Activated CD4-positive, alpha-beta memory T cell treated with anti-CD3 and anti-CD28 coated beads for 36 hours (primary cell): ENCODE data around the gene PDGFRB. TPM values are rescaled to one million over a fixed set of nuclear protein-coding genes. Genes with fewer than 3 reads are reported as not detected.
A peak's percentile ranks its signal among the peaks of the same experiment; 100 is the strongest.

ENCODE experiments used
- CTCF ChIA-PET: fragments of 350-600 bp; sonication (Branson Sonifier 250); formaldehyde crosslinking; loops from one replicate; lab custom pipeline; 2021; ENCODE audit warnings: antibody characterized with exemption, inconsistent platforms; lab: Charles Lee
- POLR2A ChIA-PET: fragments of 350-600 bp; sonication (Branson Sonifier 250); formaldehyde crosslinking; loops from one replicate; lab custom pipeline; 2021; ENCODE audit warnings: antibody characterized with exemption; lab: Charles Lee
- DNase-seq: peaks from one replicate; pipeline ENCODE4 v3.0.0-alpha.2; 2020
- H3K27ac Mint-ChIP-seq: one replicate; pipeline ENCODE4 v1.8.0; 2021; ENCODE audit warnings: mixed read lengths
- H3K27me3 Mint-ChIP-seq: one replicate; pipeline ENCODE4 v1.8.0; 2021; ENCODE audit warnings: mixed read lengths
- H3K36me3 Mint-ChIP-seq: one replicate; pipeline ENCODE4 v1.8.0; 2021; ENCODE audit warnings: mixed read lengths
- H3K4me1 Mint-ChIP-seq: one replicate; pipeline ENCODE4 v1.8.0; 2021; ENCODE audit warnings: low read depth, mixed read lengths
- H3K4me3 Mint-ChIP-seq: one replicate; pipeline ENCODE4 v1.8.0; 2021; ENCODE audit warnings: mild to moderate bottlenecking, mixed read lengths
- H3K9me3 Mint-ChIP-seq: one replicate; pipeline ENCODE4 v1.8.0; 2021; ENCODE audit warnings: mixed read lengths
- intact Hi-C: fragments of 100-400 bp; cut with micrococcal nuclease; formaldehyde crosslinking; loops from one replicate; pipeline ENCODE4 v1.15.1; 2023
- total RNA-seq, 2 experiments: library from RNA; stranded (reverse); gene quantifications; one replicate each; pipeline ENCODE4 v1.2.3, GENCODE V29; 2021

Gene PDGFRB
- under 1 TPM; 0.21 to 0.34 TPM for total RNA-seq

DNA sequence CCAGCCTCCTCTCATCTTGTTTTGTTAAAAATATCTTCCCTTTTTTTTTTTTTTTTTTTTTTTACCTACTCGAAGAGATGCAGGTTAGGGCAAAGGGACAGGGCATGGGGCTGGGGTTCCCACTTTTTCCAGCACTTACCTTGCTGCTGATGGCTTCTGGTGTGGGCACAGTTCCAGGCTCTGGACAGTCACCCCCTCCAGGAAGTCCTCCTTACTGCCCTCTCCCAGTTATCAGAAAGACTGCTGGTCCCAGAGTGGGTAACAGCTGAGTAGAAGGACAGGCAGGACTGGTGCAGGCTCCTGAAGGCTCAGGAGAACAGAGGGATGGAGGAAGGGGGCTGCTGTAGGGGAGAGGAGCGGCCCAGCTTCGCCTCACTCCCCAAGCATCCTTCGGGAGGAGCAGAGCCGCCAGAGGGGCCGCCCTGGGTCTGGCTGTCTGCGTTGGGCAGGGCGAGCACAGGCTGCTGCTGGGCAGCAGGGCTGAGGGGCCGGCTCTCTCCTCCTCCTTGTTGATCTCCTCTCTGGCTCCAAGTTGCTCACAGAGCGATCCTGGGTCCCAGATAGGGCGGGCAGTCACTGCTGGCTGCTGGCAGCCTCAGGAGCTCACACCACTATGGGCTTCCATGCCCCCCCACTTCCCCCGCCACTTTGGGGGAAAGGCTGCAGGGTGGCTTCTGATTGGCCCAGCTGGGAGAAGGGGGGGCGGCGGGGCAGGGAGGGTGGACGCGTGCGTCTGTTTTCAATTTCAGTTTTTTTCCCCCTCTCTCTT is at the start of gene PDGFRB:
Gene PDGFRB, minus strand, starts transcription at position 588 of the 769 bp plus-strand sequence. CDS start 18,798 bp downstream, outside the sequence.
- intact Hi-C loops = no loop called here
- Mint-ChIP-seq H3K27ac (no peak within 1 kb of the TSS), H3K4me3 (peak within 1 kb of the TSS; percentile 30), H3K4me1 (peaks cover 7% of the 10 kb centered on the region), H3K36me3 (no peaks in the 10 kb centered on the region), H3K27me3 (peaks cover 24% of the 10 kb centered on the region), H3K9me3 (no peaks in the 10 kb centered on the region)
- DNase-seq = peak; percentile 27
- ChIA-PET CTCF (interaction anchor here (0.6 to 1.2 kb wide), 2 partner anchors 24 to 302 kb away, joined by 3 to 5 read pairs; no protein-coding TSS in a partner anchor), POLR2A (no interaction called here)

DNA sequence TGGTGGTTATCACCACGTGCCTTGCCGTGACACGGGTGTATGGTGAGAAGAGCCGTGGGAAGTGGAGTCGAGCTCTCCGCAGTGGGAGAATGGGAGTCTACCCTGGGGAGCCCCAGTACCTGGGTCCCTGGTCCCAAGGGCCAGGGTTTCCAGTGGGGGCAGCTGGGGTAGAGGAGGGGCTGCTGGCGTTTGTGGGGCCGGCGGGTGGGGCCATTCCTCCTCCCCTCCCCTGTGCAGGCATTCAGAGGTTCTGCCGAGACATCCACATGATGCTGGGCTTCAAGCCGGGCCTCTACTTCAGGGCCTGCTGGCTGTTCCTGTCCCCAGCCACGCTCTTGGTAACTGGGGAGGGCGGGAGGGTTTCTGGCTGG is 48.9 kb upstream of the PDGFRB start:
- Mint-ChIP-seq H3K4me3 (no peak overlapping the region), H3K36me3 (no peaks in the 10 kb centered on the region), H3K27me3 (peaks cover 15% of the 10 kb centered on the region), H3K4me1 (peaks cover 9% of the 10 kb centered on the region), H3K9me3 (no peaks in the 10 kb centered on the region), H3K27ac (no peak overlapping the region)
- DNase-seq = no peak
- intact Hi-C loops = no loop called here
- ChIA-PET CTCF (no interaction called here), POLR2A (no interaction called here)

DNA sequence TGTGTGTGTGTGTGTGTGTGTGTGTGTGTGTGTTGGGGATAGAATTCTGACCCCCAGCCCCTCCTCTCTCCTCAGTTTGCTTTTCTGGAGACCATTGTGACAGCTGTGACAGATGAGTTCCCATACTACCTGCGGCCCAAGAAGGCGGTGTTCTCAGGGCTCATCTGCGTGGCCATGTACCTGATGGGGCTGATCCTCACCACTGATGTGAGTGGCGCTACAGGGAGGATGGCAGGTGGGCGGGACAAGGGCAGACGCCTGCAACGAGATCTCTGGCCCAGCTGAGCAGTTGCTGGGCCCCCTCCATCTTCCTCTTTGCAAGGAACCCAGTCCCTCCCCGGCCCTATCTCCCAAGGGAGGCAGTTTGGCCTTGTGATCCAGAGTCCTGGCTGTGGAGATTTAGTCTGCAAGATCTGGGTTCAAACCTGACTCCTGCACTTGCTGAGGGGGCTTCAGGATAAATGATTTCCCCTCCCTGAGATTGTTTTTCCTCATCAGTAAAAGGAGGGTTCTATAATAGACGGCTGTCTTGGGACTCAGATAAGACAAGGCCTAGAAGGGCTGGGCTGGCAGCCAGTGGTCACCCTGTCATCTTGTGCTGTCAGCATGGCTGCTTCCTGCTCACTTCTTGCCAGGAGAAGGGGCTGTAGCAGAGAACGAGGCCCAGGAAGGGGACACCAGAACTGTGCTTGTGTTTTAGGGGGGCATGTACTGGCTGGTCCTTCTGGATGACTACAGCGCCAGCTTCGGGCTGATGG is 48.4 kb upstream of the PDGFRB start:
- intact Hi-C loops = no loop called here
- no peak for DNase-seq
- CTCF ChIA-PET = no interaction called here
- no peak overlapping the region for H3K4me3 Mint-ChIP-seq
- POLR2A ChIA-PET = no interaction called here
- no peak overlapping the region for H3K27ac Mint-ChIP-seq
- no peaks in the 10 kb centered on the region for H3K36me3 Mint-ChIP-seq
- H3K4me1 Mint-ChIP-seq = peaks cover 6% of the 10 kb centered on the region
- no peaks in the 10 kb centered on the region for H3K9me3 Mint-ChIP-seq
- peaks cover 13% of the 10 kb centered on the region for H3K27me3 Mint-ChIP-seq

DNA sequence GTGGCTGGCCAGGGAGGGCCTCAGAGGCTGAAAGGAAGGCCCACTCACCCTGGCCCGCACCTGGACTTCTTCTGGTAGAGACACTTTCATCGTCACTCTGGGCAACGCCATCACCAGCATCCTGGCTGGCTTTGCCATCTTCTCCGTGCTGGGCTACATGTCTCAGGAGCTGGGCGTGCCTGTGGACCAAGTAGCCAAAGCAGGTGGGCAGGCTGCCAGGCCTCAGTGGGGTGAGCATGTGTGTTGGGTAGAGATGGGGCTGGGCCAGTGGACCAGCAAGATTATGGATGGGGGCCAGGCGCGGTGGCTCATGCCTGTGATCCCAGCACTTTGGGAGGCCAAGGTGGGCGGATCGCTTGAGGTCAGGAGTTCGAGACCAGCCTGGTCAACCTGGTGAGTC is 46.9 kb upstream of the PDGFRB start:
- ChIA-PET POLR2A (no interaction called here), CTCF (no interaction called here)
- Mint-ChIP-seq H3K9me3 (no peaks in the 10 kb centered on the region), H3K27ac (no peak overlapping the region), H3K4me1 (no peaks in the 10 kb centered on the region), H3K36me3 (no peaks in the 10 kb centered on the region), H3K4me3 (no peak overlapping the region), H3K27me3 (peaks cover 6% of the 10 kb centered on the region)
- DNase-seq = no peak
- intact Hi-C loops = no loop called here

DNA sequence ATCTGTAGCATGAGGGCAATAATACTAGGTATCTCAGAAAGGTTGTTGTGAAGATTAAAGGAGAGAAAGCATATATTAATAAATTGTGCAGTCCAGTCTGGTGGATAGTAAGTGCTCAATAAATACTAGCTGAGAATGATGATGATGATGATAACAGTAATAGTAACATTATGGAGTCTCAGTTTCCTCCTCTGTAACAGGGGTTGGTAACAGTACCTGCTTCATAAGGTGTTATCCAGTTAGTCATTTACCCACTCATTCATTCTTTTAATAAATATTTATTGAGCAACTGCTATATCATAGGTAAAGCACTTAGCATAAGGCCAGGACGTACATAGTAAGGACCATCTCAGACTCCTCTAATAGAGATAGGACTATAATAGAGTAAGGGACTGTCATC is 41.8 kb upstream of the PDGFRB start:
- no peak overlapping the region for H3K27ac Mint-ChIP-seq
- H3K36me3 Mint-ChIP-seq = no peaks in the 10 kb centered on the region
- H3K4me1 Mint-ChIP-seq = no peaks in the 10 kb centered on the region
- H3K27me3 Mint-ChIP-seq = peaks cover 6% of the 10 kb centered on the region
- intact Hi-C loops = no loop called here
- ChIA-PET POLR2A (no interaction called here), CTCF (no interaction called here)
- no peak for DNase-seq
- no peaks in the 10 kb centered on the region for H3K9me3 Mint-ChIP-seq
- H3K4me3 Mint-ChIP-seq = no peak overlapping the region

DNA sequence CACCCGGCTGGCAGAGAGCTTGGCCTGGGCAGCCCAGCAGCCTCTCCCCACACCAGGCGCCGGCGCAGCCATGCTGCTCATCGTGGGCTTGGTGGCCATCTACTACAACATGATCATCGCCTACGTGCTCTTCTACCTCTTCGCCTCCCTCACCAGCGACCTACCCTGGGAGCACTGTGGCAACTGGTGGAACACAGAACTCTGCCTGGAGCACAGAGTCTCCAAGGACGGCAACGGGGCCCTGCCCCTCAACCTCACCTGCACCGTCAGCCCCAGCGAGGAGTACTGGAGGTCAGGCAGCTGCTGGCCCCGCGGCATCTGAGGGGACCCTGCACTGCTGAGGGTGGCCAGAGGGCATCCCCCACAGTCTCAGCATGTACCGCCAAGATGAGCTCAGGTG is 41.3 kb upstream of the PDGFRB start:
- intact Hi-C loops = no loop called here
- POLR2A ChIA-PET = no interaction called here
- no peak overlapping the region for H3K27ac Mint-ChIP-seq
- CTCF ChIA-PET = no interaction called here
- no peak overlapping the region for H3K4me3 Mint-ChIP-seq
- DNase-seq = no peak
- H3K36me3 Mint-ChIP-seq = no peaks in the 10 kb centered on the region
- peaks cover 6% of the 10 kb centered on the region for H3K27me3 Mint-ChIP-seq
- no peaks in the 10 kb centered on the region for H3K9me3 Mint-ChIP-seq
- H3K4me1 Mint-ChIP-seq = no peaks in the 10 kb centered on the region

DNA sequence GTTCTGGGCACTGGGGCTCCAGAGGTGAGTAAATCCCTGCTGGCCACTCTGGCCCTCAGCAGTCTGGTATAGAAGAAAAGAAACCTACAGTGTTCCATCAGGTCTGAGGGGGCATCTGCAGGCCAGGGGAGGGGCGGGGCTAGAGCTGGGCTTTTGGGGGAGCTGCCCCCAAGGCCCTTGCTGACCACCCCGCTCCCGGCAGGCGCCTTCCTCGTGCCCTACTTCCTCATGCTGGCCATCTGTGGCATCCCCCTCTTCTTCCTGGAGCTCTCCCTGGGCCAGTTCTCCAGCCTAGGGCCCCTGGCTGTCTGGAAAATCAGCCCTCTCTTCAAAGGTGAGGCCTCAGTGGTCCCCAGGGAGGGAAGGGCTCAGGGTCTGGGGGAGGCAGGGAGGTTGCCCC is 40.9 kb upstream of the PDGFRB start:
- ChIA-PET POLR2A (no interaction called here), CTCF (no interaction called here)
- no peak overlapping the region for H3K27ac Mint-ChIP-seq
- DNase-seq = no peak
- H3K4me1 Mint-ChIP-seq = no peaks in the 10 kb centered on the region
- no peaks in the 10 kb centered on the region for H3K36me3 Mint-ChIP-seq
- H3K27me3 Mint-ChIP-seq = peaks cover 9% of the 10 kb centered on the region
- no peaks in the 10 kb centered on the region for H3K9me3 Mint-ChIP-seq
- H3K4me3 Mint-ChIP-seq = no peak overlapping the region
- intact Hi-C loops = no loop called here

DNA sequence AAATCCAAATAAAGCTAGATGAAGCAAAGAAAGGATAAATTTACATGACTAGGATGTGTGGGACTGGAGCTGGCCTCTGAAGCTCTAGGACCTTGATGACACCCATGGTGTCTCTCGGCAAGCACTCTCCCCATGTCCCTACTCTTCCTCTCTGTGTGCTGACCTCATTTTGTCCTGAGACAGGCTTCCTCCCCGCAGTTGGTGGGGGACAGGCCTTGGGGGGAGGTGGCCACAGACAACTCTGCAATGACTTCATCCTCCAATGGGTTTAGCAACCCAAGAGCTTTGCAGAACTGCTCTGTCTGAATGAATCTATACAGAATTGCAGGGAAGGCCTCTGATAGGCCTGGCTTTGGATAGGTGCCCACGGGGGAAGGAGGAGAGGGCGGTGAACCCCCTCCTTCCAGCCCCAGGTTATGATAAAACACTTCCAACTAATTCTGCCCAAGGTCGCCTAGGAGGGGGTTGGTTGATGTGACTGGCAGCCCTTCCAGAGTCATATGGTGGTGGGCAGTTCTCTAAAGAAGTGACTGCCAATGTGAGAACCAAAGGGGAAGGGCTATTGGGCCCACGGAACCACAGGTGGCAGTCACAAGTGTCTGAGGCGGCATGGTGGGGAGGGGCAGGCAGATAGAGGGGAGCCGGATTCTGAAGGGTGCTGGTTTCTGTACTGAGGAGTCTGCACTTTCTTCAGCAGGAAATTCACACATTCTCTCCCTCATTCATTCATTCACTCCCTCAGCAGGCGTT is 40.3 kb upstream of the PDGFRB start:
- Mint-ChIP-seq H3K36me3 (no peaks in the 10 kb centered on the region), H3K4me3 (no peak overlapping the region), H3K4me1 (no peaks in the 10 kb centered on the region), H3K27ac (no peak overlapping the region), H3K27me3 (peaks cover 9% of the 10 kb centered on the region), H3K9me3 (no peaks in the 10 kb centered on the region)
- ChIA-PET CTCF (no interaction called here), POLR2A (no interaction called here)
- intact Hi-C loops = no loop called here
- no peak for DNase-seq

DNA sequence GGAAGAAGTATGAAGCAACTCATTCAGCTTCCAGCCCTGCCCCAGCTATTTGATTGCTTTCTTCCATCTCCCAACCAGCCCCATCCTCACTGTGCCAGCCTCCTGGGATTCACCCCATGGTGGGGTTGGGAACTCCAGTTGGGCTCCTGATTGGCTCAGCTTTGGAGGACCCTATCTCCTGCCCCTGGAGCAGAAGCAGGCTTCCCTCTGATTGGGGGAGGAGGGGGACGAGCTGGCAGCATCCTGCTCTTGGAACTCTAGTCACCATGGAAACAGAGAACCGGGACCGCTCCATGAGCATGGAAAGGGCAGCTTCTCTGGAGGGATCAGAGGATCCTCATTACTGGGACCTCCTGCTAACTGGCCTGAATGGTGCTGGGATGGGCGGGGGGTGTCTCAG is 36.8 kb upstream of the PDGFRB start:
- H3K27ac Mint-ChIP-seq = no peak overlapping the region
- H3K9me3 Mint-ChIP-seq = no peaks in the 10 kb centered on the region
- no peak overlapping the region for H3K4me3 Mint-ChIP-seq
- CTCF ChIA-PET = interaction anchor here (1.3 kb wide), 1 partner anchor 26 kb away, joined by 3 read pairs; no protein-coding TSS in a partner anchor
- H3K27me3 Mint-ChIP-seq = peaks cover 18% of the 10 kb centered on the region
- POLR2A ChIA-PET = no interaction called here
- H3K4me1 Mint-ChIP-seq = no peaks in the 10 kb centered on the region
- H3K36me3 Mint-ChIP-seq = no peaks in the 10 kb centered on the region
- intact Hi-C loops = no loop called here
- no peak for DNase-seq

DNA sequence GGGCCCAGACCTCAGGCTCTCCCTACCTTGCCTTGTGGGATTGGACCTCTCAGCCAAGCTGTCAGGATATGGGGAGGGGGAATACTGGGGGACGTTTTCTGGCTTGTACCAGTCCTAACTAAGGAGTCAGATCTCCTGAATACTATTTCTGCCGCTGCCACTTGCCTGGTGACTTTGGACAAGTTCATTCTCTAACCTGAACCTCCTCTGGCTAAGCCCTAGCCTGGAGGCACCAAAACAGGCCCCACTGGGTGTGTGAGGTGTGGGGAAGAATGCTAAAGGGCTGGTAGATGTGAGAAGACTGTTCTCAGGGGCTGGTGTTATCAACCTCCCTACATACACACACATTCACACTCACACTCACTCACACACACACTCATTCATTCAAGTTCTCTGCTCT is 35.3 kb upstream of the PDGFRB start:
- peaks cover 18% of the 10 kb centered on the region for H3K27me3 Mint-ChIP-seq
- ChIA-PET CTCF (no interaction called here), POLR2A (no interaction called here)
- H3K4me1 Mint-ChIP-seq = no peaks in the 10 kb centered on the region
- H3K27ac Mint-ChIP-seq = no peak overlapping the region
- H3K4me3 Mint-ChIP-seq = no peak overlapping the region
- no peaks in the 10 kb centered on the region for H3K36me3 Mint-ChIP-seq
- no peaks in the 10 kb centered on the region for H3K9me3 Mint-ChIP-seq
- DNase-seq = no peak
- intact Hi-C loops = no loop called here

DNA sequence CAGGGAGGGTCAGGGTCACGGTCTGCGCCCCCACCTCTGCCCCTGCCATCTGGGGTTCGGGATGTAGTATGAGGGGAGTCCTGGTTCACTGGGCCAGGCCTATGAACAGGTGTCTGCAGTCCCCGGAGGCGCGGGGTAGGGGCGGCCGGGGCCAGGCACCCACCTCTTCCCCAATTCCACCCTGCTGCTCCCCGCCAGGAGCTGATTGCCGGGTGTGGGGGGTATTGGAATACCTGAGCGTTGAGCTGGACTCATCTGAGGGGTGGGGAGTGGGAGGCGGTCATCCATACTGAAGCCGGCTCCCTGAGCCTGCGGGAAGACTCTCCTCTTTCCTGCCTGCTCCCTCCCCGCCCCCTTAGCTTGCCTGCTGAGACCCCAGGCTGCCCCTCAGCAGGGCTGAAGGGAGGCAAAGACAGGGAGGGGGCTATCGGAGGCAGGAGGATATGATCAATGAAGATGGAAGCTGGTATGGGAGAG is 34.9 kb upstream of the PDGFRB start:
- DNase-seq = no peak
- Mint-ChIP-seq H3K27me3 (peaks cover 18% of the 10 kb centered on the region), H3K4me3 (no peak overlapping the region), H3K36me3 (no peaks in the 10 kb centered on the region), H3K27ac (no peak overlapping the region), H3K4me1 (no peaks in the 10 kb centered on the region), H3K9me3 (no peaks in the 10 kb centered on the region)
- intact Hi-C loops = no loop called here
- CTCF ChIA-PET = no interaction called here
- POLR2A ChIA-PET = no interaction called here
